GM12878 (cell line): Measurements from ENCODE around the gene DNAJC5. TPM values are rescaled to one million over a fixed set of nuclear protein-coding genes. Genes with fewer than 3 reads are reported as not detected.

Experiments
- ATAC-seq: fragments of 200-7000 bp; cut with Tn5 transposase; 3 replicates; pipeline ENCODE4 v1.9.1; 2020; ENCODE audit warnings: mild to moderate bottlenecking, moderate library complexity
- BruUV-seq: library from RNA; stranded (reverse); fragments of 400-500 nt; replicated peaks from 2 replicates; lab custom pipeline; 2021; lab: Mats Ljungman, UMichigan
- CTCF ChIA-PET: fragments of 300-600 bp; sonication (Branson Sonifier 250); formaldehyde crosslinking; extraction: SDS; loops from one replicate; lab custom pipeline; 2021; ENCODE audit warnings: inconsistent platforms; lab: Yijun Ruan, JAX
- POLR2A ChIA-PET: fragments of 350-600 bp; formaldehyde crosslinking; extraction: SDS; loops from one replicate; lab custom pipeline; 2021; ENCODE audit warnings: inconsistent platforms; lab: Charles Lee
- RAD21 ChIA-PET: fragments of 300-600 bp; sonication (Branson Sonifier 250); formaldehyde crosslinking; loops from one replicate; lab custom pipeline; 2023; ENCODE audit warnings: antibody characterized with exemption; ENCODE audit not compliant: unreplicated experiment; lab: Charles Lee
- SMC1A ChIA-PET: fragments of 300-600 bp; sonication (Branson Sonifier 250); formaldehyde crosslinking; loops from one replicate; lab custom pipeline; 2023; ENCODE audit not compliant: unreplicated experiment, uncharacterized antibody; lab: Charles Lee
- DNase-seq: peaks from one replicate; pipeline ENCODE4 v3.0.0-alpha.2; 2011; ENCODE audit warnings: low read depth, low spot score
- FAIRE-seq: peaks from 3 replicates; lab custom pipeline; 2011; peaks lifted over from hg19 to GRCh38; lab: Jason Lieb, UNC
- H2AFZ ChIP-seq: 2 replicates; pipeline ENCODE4 v1.6.0; 2011; ENCODE audit warnings: low read depth, low read length, control low read depth; ENCODE audit not compliant: control insufficient read depth
- H3K27ac ChIP-seq: 2 replicates; pipeline ENCODE4 v1.5.1; 2011; ENCODE audit warnings: control low read depth; ENCODE audit not compliant: control insufficient read depth, insufficient read depth
- H3K27me3 ChIP-seq, 2 experiments: replicated peaks in 1 of 2; 2 replicates each; pipeline versions ENCODE4 v1.6.0 to v1.6.1; 2011; ENCODE audit warnings: low read length in 1 of 2; ENCODE audit not compliant: control insufficient read depth in 2 of 2, insufficient read depth in 2 of 2
- H3K36me3 ChIP-seq, 2 experiments: 2 replicates each; pipeline ENCODE4 v1.5.1; 2011; ENCODE audit warnings: low read length in 1 of 2; ENCODE audit not compliant: control insufficient read depth in 2 of 2, insufficient read depth in 2 of 2
- H3K4me1 ChIP-seq: 2 replicates; pipeline ENCODE4 v1.6.1; 2011; ENCODE audit warnings: mild to moderate bottlenecking, low read length, moderate library complexity, mixed read lengths; ENCODE audit not compliant: control insufficient read depth, insufficient read depth
- H3K4me2 ChIP-seq: 2 replicates; pipeline ENCODE4 v1.6.0; 2011; ENCODE audit warnings: control low read depth; ENCODE audit not compliant: control insufficient read depth, insufficient read depth
- H3K4me3 ChIP-seq: fragments of 200-600 bp; sonication (generic); 2 replicates; pipeline ENCODE4 v1.5.1; 2016
- H3K79me2 ChIP-seq: 2 replicates; pipeline ENCODE4 v1.6.0; 2011; ENCODE audit warnings: low read length; ENCODE audit not compliant: control insufficient read depth, insufficient read depth
- H3K9ac ChIP-seq: 2 replicates; pipeline ENCODE4 v1.8.0; 2011; ENCODE audit warnings: low read length, control low read depth, mixed read lengths; ENCODE audit not compliant: control insufficient read depth, insufficient read depth
- H3K9me3 ChIP-seq: replicated peaks from 3 replicates; pipeline ENCODE4 v1.5.1; 2011; ENCODE audit warnings: mild to moderate bottlenecking, low read length; ENCODE audit not compliant: control insufficient read depth, insufficient read depth
- H4K20me1 ChIP-seq: 2 replicates; pipeline ENCODE4 v1.6.0; 2011; ENCODE audit not compliant: control insufficient read depth, insufficient read depth
- CREB1 ChIP-seq: IDR thresholded peaks from 2 replicates; pipeline ENCODE4 v1.6.1; 2012; ENCODE audit warnings: low read depth, mild to moderate bottlenecking, inconsistent platforms
- E2F8 ChIP-seq: fragments of 450-650 bp; IDR thresholded peaks from 2 replicates; pipeline ENCODE4 v1.6.1; 2018; ENCODE audit warnings: mild to moderate bottlenecking, low read depth, moderate library complexity; ENCODE audit not compliant: partially characterized antibody
- GABPA ChIP-seq: IDR thresholded peaks from 2 replicates; pipeline ENCODE4 v1.6.1; 2014; ENCODE audit warnings: antibody characterized with exemption, low read depth, mild to moderate bottlenecking, inconsistent platforms
- IRF5 ChIP-seq: fragments of 450-650 bp; IDR thresholded peaks from 2 replicates; pipeline ENCODE4 v1.6.1; 2017; ENCODE audit warnings: borderline replicate concordance
- MAX ChIP-seq: IDR thresholded peaks from 2 replicates; pipeline ENCODE4 v1.6.1; 2012; ENCODE audit warnings: low read depth, low read length, improper control_type of control experiment
- RELA ChIP-seq: fragments of 450-650 bp; IDR thresholded peaks from 2 replicates; pipeline ENCODE4 v1.8.0; 2014; ENCODE audit warnings: borderline replicate concordance; ENCODE audit not compliant: partially characterized antibody
- SIN3A ChIP-seq: IDR thresholded peaks from 2 replicates; pipeline ENCODE4 v1.6.1; 2012; ENCODE audit warnings: low read depth, low read length, improper control_type of control experiment
- SREBF2 ChIP-seq: IDR thresholded peaks from 2 replicates; pipeline ENCODE4 v1.6.1; 2012; ENCODE audit warnings: mild to moderate bottlenecking, low read length
- TCF12 ChIP-seq: IDR thresholded peaks from 2 replicates; pipeline ENCODE4 v1.6.1; 2011; ENCODE audit warnings: low read depth, mild to moderate bottlenecking, low read length
- TCF3 ChIP-seq: IDR thresholded peaks from 2 replicates; pipeline ENCODE4 v1.6.1; 2012; ENCODE audit warnings: low read depth, mild to moderate bottlenecking, low read length, borderline replicate concordance; ENCODE audit not compliant: insufficient read depth
- USF2 ChIP-seq: IDR thresholded peaks from 2 replicates; pipeline ENCODE4 v1.6.1; 2011; ENCODE audit warnings: low read depth, low read length, improper control_type of control experiment, borderline replicate concordance
- ZNF592 ChIP-seq: fragments of 450-650 bp; IDR thresholded peaks from 2 replicates; pipeline ENCODE4 v1.6.1; 2017; ENCODE audit warnings: mild to moderate bottlenecking, moderate library complexity
- WGBS: methylation state at CpG from one replicate; pipeline ENCODE4 v1.1.6; 2016; ENCODE audit warnings: low lambda C conversion rate; ENCODE audit not compliant: insufficient replicate concordance, insufficient coverage; ENCODE audit errors: missing lambda C conversion rate; 5-methylcytosine and 5-hydroxymethylcytosine counted together
- in situ Hi-C: fragments of 300-500 bp; cut with MboI; formaldehyde crosslinking; loops from 9 replicates; pipeline ENCODE4 v1.14.3; 2018; ENCODE audit warnings: mixed read lengths
- intact Hi-C: fragments of 100-400 bp; cut with micrococcal nuclease; formaldehyde crosslinking; loops from one replicate; pipeline ENCODE4 v1.14.2; 2022; ENCODE audit not compliant: unreplicated experiment
- polyA plus RNA-seq, 11 experiments: library from polyadenylated mRNA; depleted of rRNA in 4 of 11; unstranded in 6 of 11; stranded (reverse) in 5 of 11; fragments of >200 nt; fragmentation: Nextera tagmentation in 4 of 11; fragmentation: Illumina TruSeq in 1 of 11; extraction: Ambion mirVana in 4 of 11; extraction: Trizol in 1 of 11; gene quantifications; 1 replicate in 1 of 11; 2 replicates in 10 of 11; pipeline versions ENCODE4 v1.2.1 to v1.2.3, GENCODE V29; 2011 to 2016; ENCODE audit warnings: inconsistent platforms in 2 of 11, missing spikeins in 2 of 11, low read depth in 1 of 11
- total RNA-seq, 4 experiments: library from RNA; depleted of rRNA in 3 of 4; stranded (reverse); fragments of >200 nt in 3 of 4; fragmentation: Illumina TruSeq in 1 of 4; extraction: Trizol in 1 of 4; gene quantifications; 2 replicates each; pipeline versions ENCODE4 v1.2.1 to v1.2.3, GENCODE V29; 2013 to 2021

The DNAJC5 gene
- total and polyA plus RNA-seq, 10 of the 15 experiments (the other 5 are each of a cell fraction or from before 2014, with no cell fraction given) = 0.69 to 36.8 (median 17.0) TPM

- in situ Hi-C loops = no loop called here
- RAD21 ChIA-PET = no interaction called here
- peaks cover 8% of the 10 kb centered on the region for H3K79me2 ChIP-seq
- WGBS = 96% methylated on average over 23 of the region's 23 CpGs
- FAIRE-seq = no peak
- peaks cover 4 to 12% of the 10 kb centered on the region in 2 experiments; a peak in 3 of 4 replicates for H3K36me3 ChIP-seq
- H3K9ac ChIP-seq = no peak overlapping the region
- no peak overlapping the region for H3K4me2 ChIP-seq
- POLR2A ChIA-PET = no interaction called here
- H3K4me1 ChIP-seq = peaks cover 3% of the 10 kb centered on the region
- no peaks in the 10 kb centered on the region; the same call in 1 of the 3 replicates for H3K9me3 ChIP-seq
- H3K4me3 ChIP-seq = no peak overlapping the region
- ATAC-seq = no peak
- DNase-seq = no peak
- H3K27me3 ChIP-seq = no peaks in the 10 kb centered on the region
- CTCF ChIA-PET = no interaction called here
- no peak overlapping the region for H3K27ac ChIP-seq
- H2AFZ ChIP-seq = no peak overlapping the region
- BruUV-seq = no TSS peak
- SMC1A ChIA-PET = no interaction called here
- intact Hi-C loops = no loop called here
- H4K20me1 ChIP-seq = no peaks in the 10 kb centered on the region
- TF ChIP-seq SREBF2 (no peak), RELA (no peak), MAX (no peak), TCF12 (no peak), CREB1 (no peak), TCF3 (no peak), GABPA (no peak), SIN3A (no peak), ZNF592 (no peak), USF2 (no peak), IRF5 (no peak), E2F8 (no peak)
These were observed 25.3 kb downstream of the DNAJC5 start for GRCh38 chr20:63920226-63920625.
